ENCODE results near the gene YPEL3.

Gene YPEL3

GRCh38 chr16:30067584-30067916 lies 28.5 kb downstream of the YPEL3 start:
- Histone ChIP-seq H3K4me1 (ENCODE audit: insufficient read depth, low read length, severe bottlenecking) (peaks cover 55% of the 10 kb centered on the region), H3K79me2 (ENCODE audit: insufficient read depth, low read length) (peaks cover 13% of the 10 kb centered on the region), H3K36me3 (ENCODE audit: insufficient read depth, low read length) (peaks cover 68% of the 10 kb centered on the region), H3K9me3 (ENCODE audit: low read length) (no peaks in the 10 kb centered on the region), H3K27me3 (ENCODE audit: insufficient read depth, low read length) (no peaks in the 10 kb centered on the region), H3K4me3 (ENCODE audit: low read depth, low read length, poor library complexity, severe bottlenecking) (peak overlapping the region; percentile 78), H3K27ac (ENCODE audit: low read depth, low read length, poor library complexity, severe bottlenecking) (peak overlapping the region; percentile 72), H3K9ac (ENCODE audit: low read length) (peak overlapping the region; percentile 76; the same call in 1 of the 2 replicates), H4K20me1 (ENCODE audit: insufficient read depth, low read length) (no peaks in the 10 kb centered on the region), H3F3A (ENCODE audit: insufficient read depth, low read length) (0 out of 2 replicates have a peak, but pooled peaks cover 2% of the 10 kb centered on the region), H2AFZ (ENCODE audit: low read length) (no peak overlapping the region), H3K4me2 (ENCODE audit: low read length) (peak overlapping the region; percentile 88), H3K9me2 (ENCODE audit: low read depth, low read length) (no peaks in the 10 kb centered on the region)
- TF ChIP-seq CTCF (IDR thresholded peaks at IDR 0.05; ENCODE audit: low read length) = no peak
- no peak for TF ChIP-seq EZH2 (IDR thresholded peaks at IDR 0.05; ENCODE audit: borderline replicate concordance, low read length)

GRCh38 chr16:30066761-30067583 lies 29.0 kb downstream of the YPEL3 start:
- Histone ChIP-seq H3K4me1 (ENCODE audit: insufficient read depth, low read length, severe bottlenecking) (peaks cover 55% of the 10 kb centered on the region), H3K27me3 (ENCODE audit: insufficient read depth, low read length) (no peaks in the 10 kb centered on the region), H3K79me2 (ENCODE audit: insufficient read depth, low read length) (peaks cover 13% of the 10 kb centered on the region), H3F3A (ENCODE audit: insufficient read depth, low read length) (no peaks in the 10 kb centered on the region), H4K20me1 (ENCODE audit: insufficient read depth, low read length) (no peaks in the 10 kb centered on the region), H3K4me2 (ENCODE audit: low read length) (peak overlapping the region; percentile 88), H3K9me2 (ENCODE audit: low read depth, low read length) (no peaks in the 10 kb centered on the region), H3K4me3 (ENCODE audit: low read depth, low read length, poor library complexity, severe bottlenecking) (peak overlapping the region; percentile 78), H3K36me3 (ENCODE audit: insufficient read depth, low read length) (peaks cover 62% of the 10 kb centered on the region), H3K9ac (ENCODE audit: low read length) (peak overlapping the region; percentile 76), H2AFZ (ENCODE audit: low read length) (no peak overlapping the region), H3K9me3 (ENCODE audit: low read length) (no peaks in the 10 kb centered on the region), H3K27ac (ENCODE audit: low read depth, low read length, poor library complexity, severe bottlenecking) (peak overlapping the region; percentile 72)
- TF ChIP-seq EZH2 (IDR thresholded peaks at IDR 0.05; ENCODE audit: borderline replicate concordance, low read length) (no peak), CTCF (IDR thresholded peaks at IDR 0.05; ENCODE audit: low read length) (no peak)

GRCh38 chr16:30065943-30066760 lies 29.9 kb downstream of the YPEL3 start:
- H2AFZ ChIP-seq (ENCODE audit: low read length) = no peak overlapping the region
- peak overlapping the region; percentile 78 for H3K4me3 ChIP-seq (ENCODE audit: low read depth, low read length, poor library complexity, severe bottlenecking)
- H3K27me3 ChIP-seq (ENCODE audit: insufficient read depth, low read length) = no peaks in the 10 kb centered on the region
- peaks cover 54% of the 10 kb centered on the region for H3K36me3 ChIP-seq (ENCODE audit: insufficient read depth, low read length)
- TF ChIP-seq EZH2 (IDR thresholded peaks at IDR 0.05; ENCODE audit: borderline replicate concordance, low read length) (no peak), CTCF (IDR thresholded peaks at IDR 0.05; ENCODE audit: low read length) (no peak)
- peaks cover 55% of the 10 kb centered on the region for H3K4me1 ChIP-seq (ENCODE audit: insufficient read depth, low read length, severe bottlenecking)
- H3K9ac ChIP-seq (ENCODE audit: low read length) = peak overlapping the region; percentile 76
- peak overlapping the region; percentile 88 for H3K4me2 ChIP-seq (ENCODE audit: low read length)
- H3K9me2 ChIP-seq (ENCODE audit: low read depth, low read length) = no peaks in the 10 kb centered on the region
- H3K9me3 ChIP-seq (ENCODE audit: low read length) = no peaks in the 10 kb centered on the region
- H3F3A ChIP-seq (ENCODE audit: insufficient read depth, low read length) = no peaks in the 10 kb centered on the region
- H3K79me2 ChIP-seq (ENCODE audit: insufficient read depth, low read length) = peaks cover 13% of the 10 kb centered on the region
- H4K20me1 ChIP-seq (ENCODE audit: insufficient read depth, low read length) = no peaks in the 10 kb centered on the region
- H3K27ac ChIP-seq (ENCODE audit: low read depth, low read length, poor library complexity, severe bottlenecking) = peak overlapping the region; percentile 72
